Measurements from ENCODE around the gene KCNIP4.

KCNIP4 gene

DNA sequence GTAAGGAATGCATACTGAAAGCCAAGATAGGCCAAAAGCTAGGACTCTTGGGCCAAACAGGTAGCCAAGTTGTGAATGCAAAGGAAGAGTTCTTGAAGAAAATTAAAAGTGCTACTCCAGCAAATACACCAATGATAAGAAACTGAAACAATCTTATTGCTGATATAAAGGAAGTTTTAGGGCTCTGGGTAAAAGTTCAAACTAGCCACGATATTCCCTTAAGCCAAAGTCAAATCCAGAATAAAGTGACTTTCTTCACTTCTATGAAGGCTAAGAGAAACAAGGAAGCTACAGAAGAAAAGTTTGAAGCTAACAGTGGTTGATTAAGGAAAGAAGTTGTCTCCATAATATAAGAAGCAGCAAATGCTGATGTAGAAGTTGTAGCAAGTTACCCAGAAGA, 850.7 kb downstream of the KCNIP4 start:
- ChIA-PET CTCF (no interaction called here), POLR2A (no interaction called here)
- no peak for DNase-seq (ENCODE audit: low read depth, low spot score)

DNA sequence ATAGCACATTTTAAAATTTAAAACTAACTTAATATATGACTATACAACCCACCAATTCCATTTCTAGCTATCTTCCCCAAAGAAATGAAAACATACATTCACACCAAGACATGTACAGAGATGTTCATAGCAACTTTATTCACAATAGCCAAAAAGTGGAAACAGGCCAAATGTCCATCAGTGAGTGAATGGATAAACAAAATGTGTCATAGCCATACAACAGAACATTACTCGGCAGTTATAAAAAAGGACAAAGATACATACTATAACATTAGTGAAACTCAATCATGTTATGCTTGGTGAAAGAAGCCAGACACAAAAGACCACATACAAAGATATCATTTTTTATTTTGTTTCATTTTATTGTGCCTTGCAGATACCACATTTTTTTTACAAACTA, 851.5 kb downstream of the KCNIP4 start:
- no peak overlapping the region for H3K4me3 ChIP-seq (ENCODE audit: low read depth, low read length)
- POLR2A ChIA-PET: no interaction called here
- no peak for DNase-seq (ENCODE audit: low read depth, low spot score)
- CTCF ChIA-PET: no interaction called here
- TF ChIP-seq, protein P1, sequence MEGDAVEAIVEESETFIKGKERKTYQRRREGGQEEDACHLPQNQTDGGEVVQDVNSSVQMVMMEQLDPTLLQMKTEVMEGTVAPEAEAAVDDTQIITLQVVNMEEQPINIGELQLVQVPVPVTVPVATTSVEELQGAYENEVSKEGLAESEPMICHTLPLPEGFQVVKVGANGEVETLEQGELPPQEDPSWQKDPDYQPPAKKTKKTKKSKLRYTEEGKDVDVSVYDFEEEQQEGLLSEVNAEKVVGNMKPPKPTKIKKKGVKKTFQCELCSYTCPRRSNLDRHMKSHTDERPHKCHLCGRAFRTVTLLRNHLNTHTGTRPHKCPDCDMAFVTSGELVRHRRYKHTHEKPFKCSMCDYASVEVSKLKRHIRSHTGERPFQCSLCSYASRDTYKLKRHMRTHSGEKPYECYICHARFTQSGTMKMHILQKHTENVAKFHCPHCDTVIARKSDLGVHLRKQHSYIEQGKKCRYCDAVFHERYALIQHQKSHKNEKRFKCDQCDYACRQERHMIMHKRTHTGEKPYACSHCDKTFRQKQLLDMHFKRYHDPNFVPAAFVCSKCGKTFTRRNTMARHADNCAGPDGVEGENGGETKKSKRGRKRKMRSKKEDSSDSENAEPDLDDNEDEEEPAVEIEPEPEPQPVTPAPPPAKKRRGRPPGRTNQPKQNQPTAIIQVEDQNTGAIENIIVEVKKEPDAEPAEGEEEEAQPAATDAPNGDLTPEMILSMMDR (IDR thresholded peaks at IDR 0.05; ENCODE audit: insufficient read depth, low read length, missing control alignments): no peak

More for the DNA sequence above, 850.7 kb downstream of the KCNIP4 start:
- H3K4me3 ChIP-seq (ENCODE audit: low read depth, low read length): no peak overlapping the region
- TF ChIP-seq, protein P1 (IDR thresholded peaks at IDR 0.05; ENCODE audit: insufficient read depth, low read length, missing control alignments): no peak

- CTCF ChIA-PET: no interaction called here
- POLR2A ChIA-PET: no interaction called here
- TF ChIP-seq, protein P1 (IDR thresholded peaks at IDR 0.05; ENCODE audit: insufficient read depth, low read length, missing control alignments): no peak
- no peak overlapping the region for H3K4me3 ChIP-seq (ENCODE audit: low read depth, low read length)
- no peak for DNase-seq (ENCODE audit: low read depth, low spot score)
Observed at GRCh38 chr4:21092531-21092930, 856.0 kb downstream of the KCNIP4 start.

- no peak for DNase-seq (ENCODE audit: low read depth, low spot score)
- TF ChIP-seq, protein P1 (IDR thresholded peaks at IDR 0.05; ENCODE audit: insufficient read depth, low read length, missing control alignments): no peak
- POLR2A ChIA-PET: no interaction called here
- CTCF ChIA-PET: no interaction called here
- H3K4me3 ChIP-seq (ENCODE audit: low read depth, low read length): no peak overlapping the region
Observed at GRCh38 chr4:21090094-21090666, 858.4 kb downstream of the KCNIP4 start.

GRCh38 chr4:21083413-21083812, 865.2 kb downstream of the KCNIP4 start:
- ChIA-PET POLR2A (no interaction called here), CTCF (no interaction called here)
- no peak for DNase-seq (ENCODE audit: low read depth, low spot score)
- no peak overlapping the region for H3K4me3 ChIP-seq (ENCODE audit: low read depth, low read length)
- TF ChIP-seq, protein P1 (IDR thresholded peaks at IDR 0.05; ENCODE audit: insufficient read depth, low read length, missing control alignments): no peak

DNA sequence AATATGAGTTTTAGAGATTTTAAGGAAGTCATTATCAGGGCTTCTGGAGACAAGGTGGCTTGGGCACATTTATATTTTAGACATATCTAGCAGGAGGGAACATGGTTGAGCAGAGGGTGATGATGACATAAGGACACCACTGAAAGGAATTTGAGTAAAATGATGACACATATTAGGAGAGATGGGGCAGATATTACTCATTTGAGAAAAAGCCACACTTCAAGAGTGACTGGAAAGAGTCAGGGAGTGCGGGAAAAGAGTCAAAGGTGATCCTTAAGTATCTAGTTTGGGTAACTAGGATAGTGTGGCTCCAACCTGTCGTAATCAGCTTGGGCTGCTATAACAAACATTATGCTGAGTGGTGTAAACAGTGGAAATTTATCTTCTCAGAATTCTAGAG, 870.6 kb downstream of the KCNIP4 start:
- H3K4me3 ChIP-seq (ENCODE audit: low read depth, low read length): no peak overlapping the region
- ChIA-PET POLR2A (no interaction called here), CTCF (no interaction called here)
- TF ChIP-seq, protein P1 (IDR thresholded peaks at IDR 0.05; ENCODE audit: insufficient read depth, low read length, missing control alignments): no peak
- DNase-seq (ENCODE audit: low read depth, low spot score): no peak
